Prostate gland (tissue), 2 donors: ENCODE results near the gene ERC2. TPM values are rescaled to one million over a fixed set of nuclear protein-coding genes. Genes with fewer than 3 reads are reported as not detected.

ENCODE experiments used
- DNase-seq: peaks from one replicate; pipeline ENCODE4 v3.0.0-alpha.2; 2019; ENCODE audit warnings: low spot score
- H3K27ac ChIP-seq, 2 donors: fragments of 200-600 bp; sonication (generic); 2 replicates each; pipeline ENCODE4 v1.5.1; 2017 to 2019
- H3K27me3 ChIP-seq: fragments of 200-600 bp; sonication (generic); replicated peaks from 2 replicates; pipeline ENCODE4 v1.5.1; 2019; ENCODE audit not compliant: insufficient read depth
- H3K36me3 ChIP-seq, 2 donors: fragments of 200-600 bp; sonication (generic); 1 replicate in 1 of 2; 2 replicates in 1 of 2; pipeline versions ENCODE4 v1.5.1 to v1.8.1; 2017 to 2019
- H3K4me1 ChIP-seq: fragments of 200-600 bp; sonication (generic); replicated peaks from 2 replicates; pipeline ENCODE4 v1.5.1; 2019
- H3K4me3 ChIP-seq, 2 donors: fragments of 200-600 bp; sonication (generic); 2 replicates each; pipeline ENCODE4 v1.5.1; 2017 to 2019
- H3K9me3 ChIP-seq: fragments of 200-600 bp; sonication (generic); 2 replicates; pipeline ENCODE4 v1.5.1; 2017
- POLR2A ChIP-seq: fragments of 450-650 bp; IDR thresholded peaks from one replicate; pipeline ENCODE4 v1.6.1; 2016; ENCODE audit warnings: antibody characterized with exemption, mild to moderate bottlenecking
- POLR2AphosphoS5 ChIP-seq: sonication (generic); formaldehyde crosslinking; IDR thresholded peaks from one replicate; pipeline ENCODE4 v1.6.1; 2017; ENCODE audit warnings: antibody characterized with exemption
- WGBS: methylation state at CpG from one replicate; pipeline ENCODE4 v1.1.5; 2018; 5-methylcytosine and 5-hydroxymethylcytosine counted together
- intact Hi-C: fragments of 100-400 bp; cut with DNase I; formaldehyde crosslinking; loops from one replicate; pipeline ENCODE4 v1.14.2; 2022
- total RNA-seq, 2 donors: library from RNA; depleted of rRNA; stranded (reverse); fragments of >200 nt; gene quantifications; one replicate each; pipeline ENCODE4 v1.1.0, GENCODE V29; 2016
- TF ChIP-seq, protein P1 (sequence below), 4 experiments: fragments of 200-600 bp in 2 of 4; fragments of 450-650 bp in 2 of 4; sonication (generic) in 2 of 4; IDR thresholded peaks; 1 replicate in 3 of 4; 2 replicates in 1 of 4; pipeline ENCODE4 v1.5.1; 2016 to 2019; ENCODE audit warnings: antibody characterized with exemption in 4 of 4, mild to moderate bottlenecking in 2 of 4, moderate library complexity in 2 of 4

Gene ERC2
- total RNA-seq, 2 donors from 2014 or later = 1.0 to 2.7 TPM

DNA sequence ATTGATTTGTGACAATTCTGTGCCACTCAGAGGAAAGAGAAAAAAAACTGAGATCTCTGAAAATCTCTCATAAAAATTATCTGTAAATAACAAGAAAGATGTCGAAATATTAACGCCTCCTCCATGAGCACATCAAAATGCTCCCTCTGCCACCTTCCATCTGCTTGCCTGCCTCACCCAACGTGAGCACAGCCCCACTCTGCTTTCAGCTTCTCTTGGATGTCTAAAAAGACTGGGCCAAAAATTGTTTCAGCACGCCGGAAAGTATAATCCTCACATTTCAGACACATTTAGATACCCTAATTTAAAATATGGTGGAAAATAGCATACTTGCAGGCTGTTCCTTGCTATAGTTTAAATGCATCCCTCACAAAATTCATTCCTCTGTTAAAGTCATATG, 57.1 kb downstream of the ERC2 start:
- TF ChIP-seq POLR2AphosphoS5 (no peak), POLR2A (no peak)
- TF ChIP-seq, protein P1, sequence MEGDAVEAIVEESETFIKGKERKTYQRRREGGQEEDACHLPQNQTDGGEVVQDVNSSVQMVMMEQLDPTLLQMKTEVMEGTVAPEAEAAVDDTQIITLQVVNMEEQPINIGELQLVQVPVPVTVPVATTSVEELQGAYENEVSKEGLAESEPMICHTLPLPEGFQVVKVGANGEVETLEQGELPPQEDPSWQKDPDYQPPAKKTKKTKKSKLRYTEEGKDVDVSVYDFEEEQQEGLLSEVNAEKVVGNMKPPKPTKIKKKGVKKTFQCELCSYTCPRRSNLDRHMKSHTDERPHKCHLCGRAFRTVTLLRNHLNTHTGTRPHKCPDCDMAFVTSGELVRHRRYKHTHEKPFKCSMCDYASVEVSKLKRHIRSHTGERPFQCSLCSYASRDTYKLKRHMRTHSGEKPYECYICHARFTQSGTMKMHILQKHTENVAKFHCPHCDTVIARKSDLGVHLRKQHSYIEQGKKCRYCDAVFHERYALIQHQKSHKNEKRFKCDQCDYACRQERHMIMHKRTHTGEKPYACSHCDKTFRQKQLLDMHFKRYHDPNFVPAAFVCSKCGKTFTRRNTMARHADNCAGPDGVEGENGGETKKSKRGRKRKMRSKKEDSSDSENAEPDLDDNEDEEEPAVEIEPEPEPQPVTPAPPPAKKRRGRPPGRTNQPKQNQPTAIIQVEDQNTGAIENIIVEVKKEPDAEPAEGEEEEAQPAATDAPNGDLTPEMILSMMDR (IDR thresholded peaks at IDR 0.05) = no peak
- Histone ChIP-seq H3K4me3 (no peak overlapping the region), H3K9me3 (no peaks in the 10 kb centered on the region), H3K27me3 (no peaks in the 10 kb centered on the region), H3K4me1 (no peaks in the 10 kb centered on the region), H3K36me3 (no peaks in the 10 kb centered on the region), H3K27ac (no peak overlapping the region)
- 88% methylated on average over 5 of the region's 5 CpGs for WGBS
- intact Hi-C loops = no loop called here
- DNase-seq = no peak

DNA sequence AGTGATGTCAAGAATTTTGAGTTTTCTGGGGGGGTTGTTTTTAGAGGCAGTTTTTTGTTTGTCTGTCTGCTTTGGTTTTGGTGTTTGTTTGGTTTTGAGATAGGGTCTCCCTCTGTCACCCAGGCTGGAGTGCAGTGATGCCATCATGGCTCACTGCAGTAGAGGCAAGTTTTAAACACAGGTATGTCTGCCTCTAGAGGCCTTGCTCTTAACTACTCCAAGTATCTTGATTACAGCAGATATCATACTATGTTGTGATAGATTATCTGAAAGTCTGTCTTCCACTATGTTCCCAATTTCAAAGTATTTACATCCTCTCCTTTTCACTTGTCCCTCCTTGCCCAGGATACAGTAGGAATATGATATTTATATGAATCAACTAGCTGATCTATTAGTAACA, 57.7 kb downstream of the ERC2 start:
- H3K9me3 ChIP-seq = no peaks in the 10 kb centered on the region
- H3K27me3 ChIP-seq = no peaks in the 10 kb centered on the region
- TF ChIP-seq POLR2A = no peak
- TF ChIP-seq POLR2AphosphoS5 = no peak
- TF ChIP-seq, protein P1 (IDR thresholded peaks at IDR 0.05) = no peak
- H3K4me1 ChIP-seq = no peaks in the 10 kb centered on the region
- DNase-seq = no peak
- H3K27ac ChIP-seq = no peak overlapping the region
- no peaks in the 10 kb centered on the region for H3K36me3 ChIP-seq
- intact Hi-C loops = no loop called here
- H3K4me3 ChIP-seq = no peak overlapping the region

DNA sequence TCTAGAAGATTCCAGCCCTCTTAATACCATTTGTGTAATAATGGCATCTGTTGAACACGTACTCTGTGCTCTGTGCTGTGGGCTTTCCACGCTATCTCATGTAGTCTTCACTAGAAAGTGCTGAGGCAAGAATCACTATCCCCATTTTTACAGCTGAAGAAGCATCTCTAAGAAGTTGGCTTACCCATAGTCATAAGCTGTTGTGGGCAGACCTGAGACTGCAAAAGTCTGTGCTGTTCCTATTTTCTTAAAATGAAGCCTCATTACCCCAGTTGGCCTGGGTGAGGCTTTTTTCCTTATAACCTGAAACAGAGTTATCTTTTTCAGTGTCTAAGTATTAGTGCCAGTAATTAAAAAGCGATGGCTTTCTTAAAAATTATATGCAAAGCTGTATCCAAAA, 58.5 kb downstream of the ERC2 start:
- TF ChIP-seq POLR2AphosphoS5 (no peak), POLR2A (no peak)
- TF ChIP-seq, protein P1 (IDR thresholded peaks at IDR 0.05) = no peak
- no peak overlapping the region for H3K27ac ChIP-seq
- intact Hi-C loops = no loop called here
- WGBS = 95% methylated on average over 3 of the region's 3 CpGs
- no peak overlapping the region for H3K4me3 ChIP-seq
- no peaks in the 10 kb centered on the region for H3K36me3 ChIP-seq
- no peaks in the 10 kb centered on the region for H3K27me3 ChIP-seq
- no peaks in the 10 kb centered on the region for H3K9me3 ChIP-seq
- DNase-seq = no peak
- no peaks in the 10 kb centered on the region for H3K4me1 ChIP-seq

GRCh38 chr3:56408761-56409196, 59.5 kb downstream of the ERC2 start:
- no peaks in the 10 kb centered on the region for H3K9me3 ChIP-seq
- intact Hi-C loops = no loop called here
- H3K4me3 ChIP-seq = no peak overlapping the region
- no peak for DNase-seq
- no peaks in the 10 kb centered on the region for H3K36me3 ChIP-seq
- no peaks in the 10 kb centered on the region for H3K27me3 ChIP-seq
- H3K27ac ChIP-seq = no peak overlapping the region
- H3K4me1 ChIP-seq = no peaks in the 10 kb centered on the region
- no peak for TF ChIP-seq POLR2AphosphoS5
- TF ChIP-seq, protein P1 (IDR thresholded peaks at IDR 0.05) = no peak
- no peak for TF ChIP-seq POLR2A
- 94% methylated on average over 18 of the region's 18 CpGs for WGBS

DNA sequence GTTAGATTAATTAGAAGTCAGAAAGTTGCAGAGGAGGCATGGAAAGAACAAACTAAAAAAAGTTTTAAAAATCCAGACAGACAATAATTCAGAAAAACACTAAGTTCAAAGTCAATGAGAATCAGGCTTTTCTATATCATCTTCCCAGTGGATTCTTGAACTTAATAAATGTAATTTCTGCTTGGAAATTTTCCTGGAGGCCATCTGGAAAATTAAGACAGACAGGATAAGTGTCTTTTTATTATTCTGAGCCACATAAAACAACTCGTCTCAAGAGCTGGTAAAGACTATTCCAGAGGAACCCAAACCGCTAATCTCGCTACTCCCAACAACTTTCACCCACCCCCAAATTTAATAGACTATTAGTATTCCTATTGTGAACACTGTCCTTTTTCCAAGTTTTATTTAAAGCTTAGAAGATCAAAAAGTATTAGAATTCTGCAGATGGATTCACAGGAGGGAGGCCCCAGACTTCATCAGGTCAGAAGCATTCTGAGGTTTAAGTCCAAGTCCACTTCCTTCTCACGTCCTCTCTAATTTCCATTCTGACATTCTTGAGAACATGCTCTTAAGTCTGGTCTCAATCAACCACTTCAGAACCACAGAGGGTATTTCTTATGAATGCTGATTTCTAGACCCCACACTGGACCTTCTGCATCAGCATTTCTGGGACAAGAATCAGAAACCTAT, 61.3 kb downstream of the ERC2 start:
- H3K4me3 ChIP-seq = no peak overlapping the region
- DNase-seq = no peak
- no peaks in the 10 kb centered on the region for H3K36me3 ChIP-seq
- H3K9me3 ChIP-seq = no peaks in the 10 kb centered on the region
- no peak for TF ChIP-seq POLR2AphosphoS5
- TF ChIP-seq, protein P1 (IDR thresholded peaks at IDR 0.05) = no peak
- TF ChIP-seq POLR2A = no peak
- H3K27ac ChIP-seq = no peak overlapping the region
- WGBS = 62% methylated on average over 4 of the region's 4 CpGs
- no peaks in the 10 kb centered on the region for H3K27me3 ChIP-seq
- no peaks in the 10 kb centered on the region for H3K4me1 ChIP-seq
- intact Hi-C loops = no loop called here
